ENCODE results near the gene EIF4G3.
"Not testable (repeated sequence)": the region's sequence is repeated elsewhere in the genome, so short reads cannot be mapped to it uniquely, and the experiment has no call there.

Gene EIF4G3

DNA sequence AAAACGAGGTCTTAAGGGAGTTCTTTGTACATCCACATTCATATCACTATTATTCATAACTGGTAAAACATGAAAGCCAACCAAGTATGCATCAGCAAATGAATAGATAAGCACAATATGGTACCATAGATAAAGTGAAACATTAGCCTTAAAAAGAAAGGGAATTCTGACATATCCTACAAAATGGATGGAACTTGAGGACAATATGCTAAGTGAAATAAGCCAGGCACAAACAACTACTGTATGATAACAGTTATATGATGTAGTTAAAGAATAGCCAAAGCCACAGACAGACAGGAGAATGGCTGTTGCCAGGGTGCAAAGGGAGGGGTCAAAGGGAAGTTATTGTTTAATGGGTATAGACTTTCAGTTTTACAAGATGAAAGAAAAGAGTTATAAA, 148.9 kb downstream of the EIF4G3 start:
- no peak for FAIRE-seq

- no peak for FAIRE-seq
Observed at GRCh38 chr1:21024918-21025317, 151.8 kb downstream of the EIF4G3 start.

DNA sequence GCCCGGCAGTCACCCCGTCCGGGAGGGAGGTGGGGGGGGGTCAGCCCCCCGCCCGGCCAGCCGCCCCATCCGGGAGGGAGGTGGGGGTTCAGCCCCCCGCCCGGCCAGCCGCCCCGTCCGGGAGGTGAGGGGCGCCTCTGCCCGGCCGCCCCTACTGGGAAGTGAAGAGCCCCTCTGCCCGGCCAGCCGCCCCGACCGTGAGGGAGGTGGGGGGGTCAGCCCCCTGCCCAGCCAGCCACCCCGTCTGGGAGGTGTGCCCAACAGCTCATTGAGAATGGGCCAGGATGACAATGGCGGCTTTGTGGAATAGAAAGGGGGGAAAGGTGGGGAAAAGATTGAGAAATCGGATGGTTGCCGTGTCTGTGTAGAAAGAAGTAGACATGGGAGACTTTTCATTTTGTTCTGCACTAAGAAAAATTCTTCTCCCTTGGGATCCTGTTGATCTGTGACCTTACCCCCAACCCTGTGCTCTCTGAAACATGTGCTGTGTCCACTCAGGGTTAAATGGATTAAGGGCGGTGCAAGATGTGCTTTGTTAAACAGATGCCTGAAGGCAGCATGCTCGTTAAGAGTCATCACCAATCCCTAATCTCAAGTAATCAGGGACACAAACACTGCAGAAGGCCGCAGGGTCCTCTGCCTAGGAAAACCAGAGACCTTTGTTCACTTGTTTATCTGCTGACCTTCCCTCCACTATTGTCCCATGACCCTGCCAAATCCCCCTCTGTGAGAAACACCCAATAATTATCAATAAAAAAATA, 152.4 kb downstream of the EIF4G3 start:
- FAIRE-seq = not testable (repeated sequence)

DNA sequence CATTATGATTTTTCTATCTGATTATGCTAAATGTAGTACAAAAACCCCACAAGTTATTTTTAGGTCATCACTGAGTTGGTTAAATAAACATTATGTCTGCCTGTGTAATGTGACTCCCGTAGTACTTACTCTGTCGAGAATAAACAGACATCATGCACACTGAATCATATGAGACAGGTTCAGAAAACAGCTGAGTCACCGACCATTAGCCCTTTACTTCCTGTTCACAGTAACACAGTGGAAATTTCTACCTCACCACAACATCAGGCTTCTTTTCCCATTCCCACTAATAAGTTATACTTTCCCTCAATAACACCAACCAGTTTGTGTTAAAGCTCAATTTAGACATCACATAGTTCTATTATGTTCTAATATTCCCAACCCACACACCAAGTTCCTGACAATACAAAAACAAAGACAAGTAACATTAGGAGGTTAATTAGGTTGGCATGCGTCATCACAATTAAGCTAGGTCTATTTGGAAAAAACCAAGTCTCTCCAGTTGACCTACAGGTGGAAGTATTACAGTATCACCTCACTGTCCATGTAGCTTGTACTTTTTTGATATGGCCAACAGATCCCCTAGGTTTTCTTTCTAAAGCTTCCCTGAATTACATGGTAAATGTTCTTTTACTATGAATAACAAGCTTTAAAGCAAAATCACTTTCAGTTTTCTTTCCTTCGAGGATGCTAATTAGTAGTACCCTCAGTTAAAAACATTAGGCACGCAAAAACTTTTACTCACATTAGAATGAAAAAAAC, 154.2 kb downstream of the EIF4G3 start:
- FAIRE-seq = peak; percentile 91

GRCh38 chr1:21021311-21021710, 155.4 kb downstream of the EIF4G3 start:
- FAIRE-seq = no peak

DNA sequence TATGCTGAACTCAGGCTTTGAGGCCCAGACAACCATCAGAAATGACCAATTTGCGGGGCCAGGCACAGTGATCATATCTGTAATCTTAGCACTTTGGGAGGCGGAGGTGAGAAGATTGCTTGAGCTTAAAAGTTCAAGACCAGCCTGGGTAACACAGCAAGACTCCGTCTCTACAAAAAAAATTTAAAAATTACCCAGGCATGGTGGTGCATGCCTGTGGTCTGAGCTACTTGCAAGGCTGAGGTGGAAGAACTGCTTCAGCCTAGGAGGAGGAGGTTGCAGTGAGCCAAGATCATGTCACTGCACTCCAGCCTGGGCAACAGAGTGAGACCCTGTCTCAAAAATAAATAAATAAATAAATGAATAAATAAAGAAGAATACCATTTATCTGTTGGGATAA, 156.5 kb downstream of the EIF4G3 start:
- FAIRE-seq = no peak

- FAIRE-seq = no peak
Observed at GRCh38 chr1:21018673-21019072, 158.0 kb downstream of the EIF4G3 start.

DNA sequence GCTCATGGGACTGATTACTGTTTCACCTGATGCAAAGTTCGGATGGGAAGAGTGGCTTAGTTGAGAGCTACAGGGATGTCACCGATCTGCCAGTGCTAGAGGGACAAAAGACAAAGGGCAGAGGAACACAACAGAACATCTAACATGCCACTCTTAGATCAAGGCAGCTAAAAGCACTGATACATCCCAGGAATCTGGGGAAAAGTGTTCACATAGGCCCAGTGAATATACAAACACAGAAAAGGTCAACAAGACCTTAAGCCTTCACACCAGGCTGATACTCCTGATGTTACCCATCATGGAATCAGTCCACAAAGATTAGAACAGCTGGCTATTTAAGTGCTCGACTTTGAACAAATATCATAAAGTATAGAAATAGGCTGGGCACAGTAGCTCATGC, 163.2 kb downstream of the EIF4G3 start:
- FAIRE-seq = no peak

DNA sequence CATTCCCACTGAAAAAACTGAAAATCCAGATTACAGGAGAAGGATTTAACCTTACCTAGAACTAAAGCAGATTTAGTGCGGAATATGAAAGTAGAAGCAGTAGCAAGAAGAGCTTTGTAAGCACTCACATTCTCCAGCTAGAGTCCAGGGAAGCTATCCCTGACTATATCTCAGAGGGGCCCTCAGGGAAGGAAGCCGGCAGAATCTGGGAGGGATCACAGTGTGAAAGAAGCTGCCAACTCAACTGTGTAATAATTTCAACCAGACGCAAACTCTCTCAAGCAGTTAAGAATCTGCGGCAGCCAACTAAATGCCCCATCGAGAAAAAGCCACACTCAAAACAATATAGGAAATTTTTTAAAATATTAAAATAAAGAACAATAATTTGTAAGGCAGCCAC, 163.8 kb downstream of the EIF4G3 start:
- no peak for FAIRE-seq

DNA sequence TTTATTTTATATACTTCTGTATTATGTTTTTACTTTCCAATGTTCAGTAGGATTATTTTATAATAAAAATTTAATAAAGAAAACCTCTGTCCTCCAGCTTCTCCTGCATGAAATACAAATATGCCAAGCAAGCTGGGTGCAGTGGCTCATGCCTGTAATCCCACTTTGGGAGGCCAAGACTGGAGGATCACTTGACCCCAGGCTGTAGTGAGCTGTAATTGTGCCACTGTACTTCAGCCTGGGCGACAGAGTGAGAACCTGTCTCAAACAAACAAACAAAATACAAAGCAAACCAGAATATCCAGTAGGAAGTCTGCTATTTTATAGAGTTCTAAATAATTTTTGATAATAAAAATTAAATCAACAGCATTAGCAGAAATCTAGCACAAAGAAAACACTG, 168.8 kb downstream of the EIF4G3 start:
- FAIRE-seq = no peak

DNA sequence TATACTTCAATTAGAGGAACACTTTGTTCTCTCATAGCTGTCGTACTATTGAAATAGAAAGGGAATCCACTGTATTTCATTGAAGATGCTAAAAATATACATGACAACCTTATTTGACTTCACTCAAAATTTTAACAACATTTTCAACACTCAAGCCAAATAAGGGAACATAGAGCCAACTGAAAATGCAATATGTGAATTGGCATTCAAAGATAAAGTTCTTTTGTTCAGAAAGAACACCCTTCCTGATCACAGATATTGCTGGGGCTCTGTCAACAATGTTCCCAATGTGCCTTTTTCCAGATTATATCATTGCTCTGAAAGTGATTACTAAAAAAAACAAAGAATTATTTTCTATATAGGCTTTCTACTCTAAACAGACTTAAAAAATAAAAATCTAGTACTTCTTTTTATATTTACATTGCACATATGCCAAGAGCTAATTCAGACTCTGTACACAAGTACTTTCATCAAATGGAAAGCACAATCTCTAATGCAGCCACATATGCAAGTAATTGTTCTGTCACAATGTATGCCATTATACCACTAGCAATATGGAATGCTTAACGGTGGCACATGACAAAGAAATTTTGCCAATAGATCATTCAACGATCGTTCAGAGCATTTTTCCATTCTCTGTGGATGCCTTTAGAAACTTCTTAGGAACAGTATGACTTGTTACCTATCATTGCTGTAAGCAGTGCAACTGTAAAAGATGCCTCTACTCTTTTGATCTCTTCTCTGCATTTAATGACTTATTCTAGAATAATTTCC, 171.0 kb downstream of the EIF4G3 start:
- no peak for FAIRE-seq

- no peak for FAIRE-seq
Observed at GRCh38 chr1:21003281-21004045, 173.2 kb downstream of the EIF4G3 start.

GRCh38 chr1:21001042-21001441, 175.7 kb downstream of the EIF4G3 start:
- FAIRE-seq = no peak

- no peak for FAIRE-seq
Observed at GRCh38 chr1:21000245-21000594, 176.5 kb downstream of the EIF4G3 start.

DNA sequence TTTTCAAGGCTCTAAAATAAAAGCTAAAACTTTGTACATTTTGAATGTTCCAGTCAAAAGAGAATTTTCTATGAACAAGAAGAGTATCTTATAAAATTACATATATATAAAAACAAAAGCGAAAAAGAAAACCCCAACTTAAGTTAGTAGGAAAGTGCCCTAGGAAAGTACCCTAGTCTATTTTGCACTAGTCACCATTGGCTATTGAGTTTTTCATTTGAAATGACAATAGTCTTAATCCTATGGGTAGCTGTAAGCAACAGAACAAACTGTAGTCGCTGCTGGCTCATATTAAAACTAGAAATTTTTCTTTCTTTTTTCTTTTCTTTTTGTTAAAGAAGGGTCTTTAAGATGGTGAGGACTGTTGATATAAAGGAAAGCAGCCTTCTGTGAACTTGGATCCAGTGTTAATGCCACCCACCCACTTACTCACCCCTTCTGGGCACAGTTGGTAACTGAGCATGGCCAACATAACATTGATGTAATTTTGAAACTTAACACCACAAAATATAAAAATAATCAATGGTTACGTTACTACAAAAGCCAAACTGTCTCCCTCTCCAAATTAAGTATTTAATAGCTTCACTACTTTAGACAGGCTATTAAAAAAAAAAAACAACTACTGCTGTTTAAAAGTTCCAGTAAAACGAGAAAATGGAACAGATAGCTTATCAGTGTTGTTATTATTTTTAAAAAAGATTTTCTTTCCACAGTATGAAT, 177.0 kb downstream of the EIF4G3 start:
- no peak for FAIRE-seq

DNA sequence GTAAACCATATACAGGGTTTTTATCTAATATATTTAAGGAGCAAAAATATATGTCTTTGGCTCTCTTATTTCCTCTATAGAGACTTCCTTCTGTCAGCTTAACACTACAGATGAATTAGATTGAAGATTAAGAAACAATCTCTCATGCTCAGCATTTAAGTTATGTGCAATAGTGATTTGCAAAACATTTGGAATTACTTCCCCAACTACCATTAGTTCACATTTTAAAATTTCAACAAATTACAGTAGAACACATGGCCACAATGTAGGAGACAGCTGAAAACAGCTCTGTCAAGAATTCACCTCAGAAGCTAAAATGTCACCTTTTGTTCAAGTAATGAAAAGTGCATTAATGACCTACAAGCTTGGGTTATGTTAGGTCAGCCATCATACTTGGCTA, 177.9 kb downstream of the EIF4G3 start:
- FAIRE-seq = no peak

DNA sequence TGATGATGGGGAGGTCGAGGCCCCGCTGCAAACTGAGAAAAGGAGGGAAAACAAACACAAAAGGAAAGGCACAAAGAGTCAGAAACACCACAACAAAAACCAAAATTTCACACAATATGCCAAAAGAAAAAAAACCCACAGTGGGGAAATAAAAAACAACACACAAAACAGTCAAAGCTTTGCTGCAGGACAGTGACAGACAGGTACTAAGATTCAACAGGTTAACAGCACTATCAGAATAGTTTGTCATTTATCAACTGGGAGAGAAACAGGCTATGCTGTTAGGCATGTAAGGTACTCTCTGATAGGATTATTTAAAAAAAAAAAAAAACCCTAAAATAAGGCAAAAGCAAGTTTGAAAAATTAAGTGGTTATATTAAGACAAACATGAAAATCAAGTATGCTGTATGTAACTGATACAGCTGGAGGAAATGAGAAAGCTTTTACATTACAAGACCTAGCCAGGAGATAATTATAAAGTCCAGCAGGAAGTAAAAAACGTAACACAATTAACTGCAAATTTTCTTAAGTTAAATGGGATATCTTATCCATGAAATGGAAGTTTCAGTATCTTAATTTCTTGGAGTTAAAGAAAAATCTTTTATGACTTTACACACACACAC, 179.0 kb downstream of the EIF4G3 start:
- no peak for FAIRE-seq

- FAIRE-seq = no peak
Observed at GRCh38 chr1:20996554-20996953, 180.1 kb downstream of the EIF4G3 start.

- FAIRE-seq = no peak
Observed at GRCh38 chr1:20993716-20994575, 182.8 kb downstream of the EIF4G3 start.

- no peak for FAIRE-seq
Observed at GRCh38 chr1:20992322-20993056, 184.2 kb downstream of the EIF4G3 start.
